HG03103 (cell line): ENCODE data around the gene GTF2IRD1.
"Not testable (repeated sequence)": the region's sequence is repeated elsewhere in the genome, so short reads cannot be mapped to it uniquely, and the experiment has no call there.

Experiments used
- ATAC-seq: cut with Tn5 transposase; IDR thresholded peaks from one replicate; pipeline ENCODE4 v1.9.1; 2021; ENCODE audit warnings: low read depth; ENCODE audit not compliant: unreplicated experiment

Gene GTF2IRD1

GRCh38 chr7:74553596-74554012, 99.9 kb downstream of the GTF2IRD1 start:
- not testable (repeated sequence) for ATAC-seq

DNA sequence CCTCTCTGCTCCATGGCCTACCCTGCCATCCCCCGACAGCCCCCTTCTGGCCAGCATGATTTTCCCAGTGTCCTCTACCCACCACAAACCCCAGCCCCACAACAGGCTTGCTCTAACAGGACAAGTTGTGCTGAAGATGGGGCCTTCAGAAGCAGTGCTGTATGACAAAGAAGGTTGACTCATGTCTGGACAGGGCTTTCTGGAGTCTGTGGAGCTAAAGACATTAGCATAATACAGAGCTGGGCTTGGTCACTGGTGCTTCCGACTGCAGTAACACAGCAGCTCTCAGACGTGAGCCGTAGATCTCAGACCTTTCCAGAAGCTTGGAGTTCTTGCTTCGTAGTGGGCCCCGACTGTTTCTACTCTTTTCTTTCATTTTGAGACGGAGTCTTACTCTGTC, 100.5 kb downstream of the GTF2IRD1 start:
- no peak for ATAC-seq

DNA sequence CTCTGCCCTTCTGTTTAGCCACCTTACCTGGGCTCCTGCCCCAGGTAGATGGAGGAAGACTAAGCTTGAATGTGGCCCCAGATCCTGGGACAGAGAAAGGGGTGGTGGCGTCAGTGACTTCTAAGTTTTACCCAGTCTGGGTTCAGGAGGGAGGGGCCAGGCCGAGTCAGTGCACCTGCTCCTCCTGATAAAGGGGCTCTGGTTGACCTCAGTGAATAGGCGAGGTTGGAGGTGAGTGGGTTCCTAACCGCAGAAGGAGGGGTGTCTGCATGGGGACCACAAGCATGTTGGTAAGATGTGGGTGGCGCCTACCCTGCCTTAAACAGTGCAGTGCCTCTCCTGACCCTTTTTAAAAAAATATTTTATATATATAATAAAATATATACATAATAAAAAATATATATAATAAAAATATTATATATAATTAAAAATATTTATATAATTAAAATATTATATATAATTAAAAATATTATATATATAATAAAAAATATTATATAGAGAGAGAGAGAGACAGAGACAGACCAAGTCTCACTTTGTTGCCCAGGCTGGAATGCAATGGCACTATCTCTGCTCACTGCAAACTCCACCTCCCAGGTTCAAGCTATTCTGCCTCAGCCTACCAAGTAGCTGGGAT, 106.5 kb downstream of the GTF2IRD1 start:
- no peak for ATAC-seq

GRCh38 chr7:74561898-74562613, 108.3 kb downstream of the GTF2IRD1 start:
- ATAC-seq, result no peak

- ATAC-seq, result not testable (repeated sequence)
Measured at GRCh38 chr7:74563639-74564038, 109.9 kb downstream of the GTF2IRD1 start.

DNA sequence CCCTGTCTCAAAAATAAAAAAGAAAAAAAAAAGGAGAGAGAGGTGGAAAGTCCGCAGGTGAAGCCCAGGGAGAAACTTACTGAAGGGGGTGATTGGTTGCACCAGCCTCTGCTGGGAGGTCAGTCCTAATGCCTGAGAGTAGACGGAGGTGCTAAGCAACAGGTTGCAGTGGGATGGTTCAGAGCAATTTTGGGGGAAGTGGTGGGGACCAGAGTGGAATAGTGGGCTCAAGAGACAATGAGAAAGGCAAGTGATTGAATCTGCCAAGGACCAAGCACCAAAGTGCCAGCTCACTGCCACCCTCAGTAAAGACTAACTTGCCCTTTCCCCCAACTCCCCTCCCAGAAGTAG, 113.6 kb downstream of the GTF2IRD1 start:
- no peak for ATAC-seq

GRCh38 chr7:74568658-74569057, 115.0 kb downstream of the GTF2IRD1 start:
- no peak for ATAC-seq

GRCh38 chr7:74569501-74570075, 115.9 kb downstream of the GTF2IRD1 start:
- no peak for ATAC-seq

- no peak for ATAC-seq
Measured at GRCh38 chr7:74570533-74571156, 116.9 kb downstream of the GTF2IRD1 start.

- ATAC-seq, result no peak
Measured at GRCh38 chr7:74572301-74572979, 118.7 kb downstream of the GTF2IRD1 start.

- no peak for ATAC-seq
Measured at GRCh38 chr7:74573512-74573911, 119.8 kb downstream of the GTF2IRD1 start.

DNA sequence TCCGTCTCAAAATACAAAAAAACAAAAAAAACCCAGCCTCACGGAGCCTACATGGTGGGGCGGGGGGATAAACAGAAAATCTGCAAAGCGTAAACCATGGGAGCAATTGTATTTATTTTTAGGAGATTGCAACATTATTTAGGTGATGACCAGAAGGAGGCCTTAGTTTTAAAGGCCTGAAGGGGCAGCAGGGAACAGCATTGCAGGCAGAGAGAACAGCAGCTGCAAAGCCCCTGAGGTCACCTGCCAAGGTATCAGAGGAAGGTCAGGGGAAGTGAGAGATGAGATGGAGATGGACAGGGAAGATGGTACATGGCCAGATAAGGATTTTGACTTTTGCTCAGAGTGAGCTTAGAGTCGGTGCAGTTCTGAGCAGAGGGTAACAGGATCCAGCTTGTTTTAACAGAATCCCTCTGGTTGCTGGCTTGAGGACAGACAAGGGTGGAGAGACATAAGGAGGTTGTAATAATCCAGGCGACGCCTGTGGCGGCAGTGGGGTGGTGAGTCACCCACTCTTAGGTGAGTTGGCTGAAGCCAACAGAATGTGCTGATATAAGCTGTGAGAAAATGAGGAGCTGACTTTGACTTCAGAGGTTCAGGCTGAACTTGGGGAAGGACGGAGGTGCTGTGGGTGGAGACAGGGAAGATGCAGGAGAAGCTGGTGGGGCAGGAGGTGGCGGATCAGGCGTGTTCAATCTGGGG, 121.5 kb downstream of the GTF2IRD1 start:
- no peak for ATAC-seq

DNA sequence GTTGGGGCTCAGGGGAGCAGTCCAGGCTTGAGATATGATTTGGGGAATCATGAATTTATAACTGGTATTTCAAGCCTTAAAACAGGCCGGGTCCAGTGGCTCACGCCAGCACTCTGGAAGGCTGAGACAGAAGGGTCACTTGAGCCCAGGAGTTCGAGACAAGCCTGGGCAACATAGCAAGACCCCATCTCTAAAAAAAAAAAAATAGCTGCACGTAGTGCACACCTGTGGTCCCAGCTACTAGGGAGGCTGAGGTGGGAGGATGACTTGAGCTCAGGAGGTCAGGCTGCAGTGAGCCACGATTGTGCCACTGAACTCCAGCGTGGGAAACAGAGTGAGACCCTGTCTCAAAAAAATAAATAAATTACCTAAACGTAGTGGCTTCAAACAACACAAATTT, 122.1 kb downstream of the GTF2IRD1 start:
- ATAC-seq, result no peak

GRCh38 chr7:74579800-74580685, 126.3 kb downstream of the GTF2IRD1 start:
- ATAC-seq, result no peak

GRCh38 chr7:74581916-74582440, 128.3 kb downstream of the GTF2IRD1 start:
- no peak for ATAC-seq

DNA sequence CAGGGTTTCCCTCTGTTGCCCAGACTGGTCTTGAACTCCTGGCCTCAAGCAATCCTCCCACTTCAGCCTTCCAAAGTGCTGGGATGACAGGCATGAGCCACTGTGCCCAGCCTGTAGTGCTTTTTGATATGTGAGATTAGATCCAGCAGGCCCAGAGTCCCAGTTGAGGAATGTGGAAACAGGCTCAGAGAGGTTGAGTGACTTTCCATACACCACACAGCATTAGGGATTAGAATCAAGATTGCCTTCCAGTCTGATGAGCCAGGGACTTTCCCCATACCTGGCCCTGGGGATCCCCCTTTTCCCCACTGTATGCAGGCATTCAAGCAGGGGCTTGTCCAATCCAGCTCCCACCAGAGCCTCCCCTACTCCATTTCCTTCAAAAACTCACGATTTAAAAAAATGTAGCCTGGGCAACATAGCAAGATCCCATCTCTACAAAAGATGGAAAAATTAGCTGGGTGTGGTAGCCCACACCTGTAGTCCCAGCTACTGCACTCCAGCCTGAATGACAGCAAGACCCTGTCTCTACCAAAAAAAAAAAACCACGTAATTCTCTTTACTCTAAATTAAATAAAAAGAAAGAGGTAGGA, 128.8 kb downstream of the GTF2IRD1 start:
- ATAC-seq, result no peak

DNA sequence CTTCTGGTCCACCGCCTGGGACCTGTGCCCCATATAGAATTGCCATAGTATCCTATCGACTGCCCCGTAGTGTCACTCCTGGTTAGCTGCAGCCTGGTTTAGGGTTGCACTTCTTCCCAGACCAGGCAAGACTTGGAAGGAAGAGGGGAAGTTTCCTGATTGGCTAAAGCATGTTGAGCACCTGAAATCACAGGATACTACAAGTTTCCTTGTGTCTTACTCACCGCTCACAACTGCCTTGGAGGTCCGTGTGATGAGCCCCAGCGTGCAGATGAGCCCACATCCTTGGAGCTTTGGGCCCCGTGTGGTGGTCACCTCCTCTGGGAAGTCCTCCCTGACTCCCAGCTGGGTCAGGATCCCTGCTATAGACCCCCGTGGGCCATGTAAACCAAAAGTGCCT, 129.9 kb downstream of the GTF2IRD1 start:
- no peak for ATAC-seq

- ATAC-seq, result no peak
Measured at GRCh38 chr7:74584160-74584954, 130.7 kb downstream of the GTF2IRD1 start.
